HL-60 (cell line): Measurements from ENCODE around the gene SMIM44.

Source experiments
- DNase-seq, 2 experiments: peaks; one replicate each; pipeline ENCODE4 v3.0.0-alpha.2; 2010 to 2020; ENCODE audit warnings: low read depth in 1 of 2, low spot score in 1 of 2
- H3K27ac ChIP-seq: fragments of 250-450 bp; sonication (Bioruptor Pico); replicated peaks from 2 replicates; pipeline ENCODE4 v1.5.1; 2020; ENCODE audit warnings: mild to moderate bottlenecking, moderate library complexity
- H3K27me3 ChIP-seq: fragments of 250-450 bp; sonication (Bioruptor Pico); 2 replicates; pipeline ENCODE4 v1.5.1; 2021; ENCODE audit warnings: mild to moderate bottlenecking, moderate library complexity; ENCODE audit not compliant: insufficient read depth, poor library complexity, severe bottlenecking
- H3K4me3 ChIP-seq: replicated peaks from 2 replicates; pipeline ENCODE4 v1.5.1; 2011; ENCODE audit warnings: mild to moderate bottlenecking, control low read depth, low read length; ENCODE audit not compliant: insufficient read depth
- GABPA ChIP-seq: IDR thresholded peaks from 2 replicates; pipeline ENCODE4 v1.6.1; 2012; ENCODE audit warnings: low read depth
- POLR2AphosphoS5 ChIP-seq: IDR thresholded peaks from 2 replicates; pipeline ENCODE4 v1.6.1; 2012; ENCODE audit warnings: low read depth
- REST ChIP-seq: IDR thresholded peaks from 2 replicates; pipeline ENCODE4 v1.6.1; 2012; ENCODE audit warnings: low read depth; ENCODE audit not compliant: insufficient replicate concordance
- SPI1 ChIP-seq: IDR thresholded peaks from 2 replicates; pipeline ENCODE4 v1.6.1; 2012; ENCODE audit warnings: low read depth, mild to moderate bottlenecking, borderline replicate concordance
- TF ChIP-seq, protein P1 (sequence below): IDR thresholded peaks from one replicate; pipeline ENCODE4 v1.5.1; 2011; ENCODE audit warnings: low read length, control low read depth, inconsistent platforms; ENCODE audit not compliant: insufficient read depth

The SMIM44 gene

DNA sequence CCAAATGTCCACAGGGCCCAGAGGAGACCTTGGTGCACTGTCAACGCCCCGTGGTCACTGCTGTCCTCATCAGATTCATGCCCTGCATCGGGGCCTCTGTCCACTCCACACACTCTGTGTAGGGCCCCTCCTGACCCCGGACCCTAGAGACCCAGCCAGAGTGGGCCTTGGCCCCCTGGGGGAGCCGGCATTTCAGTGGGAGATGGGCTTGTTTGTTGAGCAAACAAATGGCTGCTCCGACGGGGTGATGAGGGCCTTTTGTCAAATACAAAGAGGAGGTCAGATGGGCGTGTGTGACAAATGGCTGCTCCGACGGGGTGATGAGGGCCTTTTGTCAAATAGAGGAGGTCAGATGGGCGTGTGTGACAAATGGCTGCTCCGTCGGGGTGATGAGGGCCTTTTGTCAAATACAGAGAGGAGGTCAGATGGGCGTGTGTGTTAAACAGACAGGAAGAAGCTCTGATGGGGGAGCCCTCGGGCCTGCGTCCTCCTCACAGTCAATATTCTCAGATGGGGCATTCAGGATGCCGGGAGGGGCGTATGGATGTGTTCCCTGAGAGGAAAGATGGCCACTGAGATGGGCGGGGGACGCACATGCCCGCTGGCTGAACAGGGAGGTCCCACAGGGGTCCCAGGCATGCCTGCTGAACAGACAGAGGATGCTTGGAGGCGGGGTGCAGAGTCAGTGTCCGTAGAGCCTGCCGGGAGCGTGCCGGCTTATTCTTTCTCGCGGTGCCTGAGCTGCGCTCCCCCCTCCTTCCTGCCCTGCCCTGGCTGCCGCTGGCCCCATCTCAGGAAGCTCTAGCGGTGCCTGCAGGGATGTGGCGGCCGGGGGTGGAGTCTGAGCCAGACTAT, 39.2 kb downstream of the SMIM44 start:
- H3K4me3 ChIP-seq = no peak overlapping the region
- TF ChIP-seq POLR2AphosphoS5 (no peak), SPI1 (no peak), GABPA (no peak), REST (no peak)
- TF ChIP-seq, protein P1, sequence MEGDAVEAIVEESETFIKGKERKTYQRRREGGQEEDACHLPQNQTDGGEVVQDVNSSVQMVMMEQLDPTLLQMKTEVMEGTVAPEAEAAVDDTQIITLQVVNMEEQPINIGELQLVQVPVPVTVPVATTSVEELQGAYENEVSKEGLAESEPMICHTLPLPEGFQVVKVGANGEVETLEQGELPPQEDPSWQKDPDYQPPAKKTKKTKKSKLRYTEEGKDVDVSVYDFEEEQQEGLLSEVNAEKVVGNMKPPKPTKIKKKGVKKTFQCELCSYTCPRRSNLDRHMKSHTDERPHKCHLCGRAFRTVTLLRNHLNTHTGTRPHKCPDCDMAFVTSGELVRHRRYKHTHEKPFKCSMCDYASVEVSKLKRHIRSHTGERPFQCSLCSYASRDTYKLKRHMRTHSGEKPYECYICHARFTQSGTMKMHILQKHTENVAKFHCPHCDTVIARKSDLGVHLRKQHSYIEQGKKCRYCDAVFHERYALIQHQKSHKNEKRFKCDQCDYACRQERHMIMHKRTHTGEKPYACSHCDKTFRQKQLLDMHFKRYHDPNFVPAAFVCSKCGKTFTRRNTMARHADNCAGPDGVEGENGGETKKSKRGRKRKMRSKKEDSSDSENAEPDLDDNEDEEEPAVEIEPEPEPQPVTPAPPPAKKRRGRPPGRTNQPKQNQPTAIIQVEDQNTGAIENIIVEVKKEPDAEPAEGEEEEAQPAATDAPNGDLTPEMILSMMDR = no peak
- no peak for DNase-seq
- no peaks in the 10 kb centered on the region for H3K27me3 ChIP-seq
- H3K27ac ChIP-seq = no peak overlapping the region

GRCh38 chr19:3442487-3443071, 40.7 kb downstream of the SMIM44 start:
- Histone ChIP-seq H3K4me3 (no peak overlapping the region), H3K27me3 (no peaks in the 10 kb centered on the region), H3K27ac (no peak overlapping the region)
- TF ChIP-seq REST (no peak), GABPA (no peak), SPI1 (no peak), POLR2AphosphoS5 (no peak)
- TF ChIP-seq, protein P1 = no peak
- no peak for DNase-seq

- DNase-seq = no peak
- H3K27ac ChIP-seq = no peak overlapping the region
- no peaks in the 10 kb centered on the region for H3K27me3 ChIP-seq
- TF ChIP-seq GABPA = no peak
- TF ChIP-seq, protein P1 = no peak
- TF ChIP-seq REST = no peak
- no peak for TF ChIP-seq POLR2AphosphoS5
- no peak for TF ChIP-seq SPI1
- no peak overlapping the region for H3K4me3 ChIP-seq
Observed at GRCh38 chr19:3441986-3442329, 41.3 kb downstream of the SMIM44 start.
